NK-92 (cell line): ENCODE measurements around the gene CYB5R3.
"Not testable (repeated sequence)": the region's sequence is repeated elsewhere in the genome, so short reads cannot be mapped to it uniquely, and the experiment has no call there.

Experiments
- DNase-seq: peaks from one replicate; lab custom pipeline; 2025; ENCODE audit not compliant: unreplicated experiment; lab: John Stamatoyannopoulos, UW

Gene CYB5R3

GRCh38 chr22:42608136-42608822 is 40.9 kb downstream of the CYB5R3 start:
- DNase-seq, result no peak

- not testable (repeated sequence) for DNase-seq
Measured at GRCh38 chr22:42607641-42608040, 41.6 kb downstream of the CYB5R3 start.

GRCh38 chr22:42604403-42604802 is 44.8 kb downstream of the CYB5R3 start:
- DNase-seq, result no peak

- no peak for DNase-seq
Measured at GRCh38 chr22:42603427-42603826, 45.8 kb downstream of the CYB5R3 start.

- no peak for DNase-seq
Measured at GRCh38 chr22:42602470-42602869, 46.7 kb downstream of the CYB5R3 start.

- DNase-seq, result no peak
Measured at GRCh38 chr22:42601879-42602465, 47.2 kb downstream of the CYB5R3 start.

- no peak for DNase-seq
Measured at GRCh38 chr22:42596863-42597530, 52.2 kb downstream of the CYB5R3 start.

- no peak for DNase-seq
Measured at GRCh38 chr22:42596336-42596735, 52.9 kb downstream of the CYB5R3 start.

GRCh38 chr22:42595434-42595833 is 53.8 kb downstream of the CYB5R3 start:
- DNase-seq, result no peak

- no peak for DNase-seq
Measured at GRCh38 chr22:42591987-42592386, 57.2 kb downstream of the CYB5R3 start.

- no peak for DNase-seq
Measured at GRCh38 chr22:42587588-42588175, 61.5 kb downstream of the CYB5R3 start.

- DNase-seq, result no peak
Measured at GRCh38 chr22:42586381-42586780, 62.8 kb downstream of the CYB5R3 start.

- no peak for DNase-seq
Measured at GRCh38 chr22:42585096-42585495, 64.1 kb downstream of the CYB5R3 start.

- DNase-seq, result no peak
Measured at GRCh38 chr22:42584364-42584940, 64.7 kb downstream of the CYB5R3 start.

GRCh38 chr22:42582987-42583386 is 66.2 kb downstream of the CYB5R3 start:
- no peak for DNase-seq

- DNase-seq, result no peak
Measured at GRCh38 chr22:42581762-42582716, 67.2 kb downstream of the CYB5R3 start.

- DNase-seq, result not testable (repeated sequence)
Measured at GRCh38 chr22:42581194-42581761, 67.9 kb downstream of the CYB5R3 start.

- DNase-seq, result not testable (repeated sequence)
Measured at GRCh38 chr22:42580040-42580439, 69.2 kb downstream of the CYB5R3 start.

GRCh38 chr22:42577623-42578240 is 71.5 kb downstream of the CYB5R3 start:
- no peak for DNase-seq

GRCh38 chr22:42577141-42577540 is 72.1 kb downstream of the CYB5R3 start:
- not testable (repeated sequence) for DNase-seq
